Non-pigmented ciliary epithelial cell (primary cell): Measurements from ENCODE around the gene TADA2A.

Experiments used
- DNase-seq: peaks from one replicate; pipeline ENCODE4 v3.0.0-alpha.2; 2010; ENCODE audit warnings: low read depth

The TADA2A gene, protein sequence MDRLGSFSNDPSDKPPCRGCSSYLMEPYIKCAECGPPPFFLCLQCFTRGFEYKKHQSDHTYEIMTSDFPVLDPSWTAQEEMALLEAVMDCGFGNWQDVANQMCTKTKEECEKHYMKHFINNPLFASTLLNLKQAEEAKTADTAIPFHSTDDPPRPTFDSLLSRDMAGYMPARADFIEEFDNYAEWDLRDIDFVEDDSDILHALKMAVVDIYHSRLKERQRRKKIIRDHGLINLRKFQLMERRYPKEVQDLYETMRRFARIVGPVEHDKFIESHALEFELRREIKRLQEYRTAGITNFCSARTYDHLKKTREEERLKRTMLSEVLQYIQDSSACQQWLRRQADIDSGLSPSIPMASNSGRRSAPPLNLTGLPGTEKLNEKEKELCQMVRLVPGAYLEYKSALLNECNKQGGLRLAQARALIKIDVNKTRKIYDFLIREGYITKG

DNA sequence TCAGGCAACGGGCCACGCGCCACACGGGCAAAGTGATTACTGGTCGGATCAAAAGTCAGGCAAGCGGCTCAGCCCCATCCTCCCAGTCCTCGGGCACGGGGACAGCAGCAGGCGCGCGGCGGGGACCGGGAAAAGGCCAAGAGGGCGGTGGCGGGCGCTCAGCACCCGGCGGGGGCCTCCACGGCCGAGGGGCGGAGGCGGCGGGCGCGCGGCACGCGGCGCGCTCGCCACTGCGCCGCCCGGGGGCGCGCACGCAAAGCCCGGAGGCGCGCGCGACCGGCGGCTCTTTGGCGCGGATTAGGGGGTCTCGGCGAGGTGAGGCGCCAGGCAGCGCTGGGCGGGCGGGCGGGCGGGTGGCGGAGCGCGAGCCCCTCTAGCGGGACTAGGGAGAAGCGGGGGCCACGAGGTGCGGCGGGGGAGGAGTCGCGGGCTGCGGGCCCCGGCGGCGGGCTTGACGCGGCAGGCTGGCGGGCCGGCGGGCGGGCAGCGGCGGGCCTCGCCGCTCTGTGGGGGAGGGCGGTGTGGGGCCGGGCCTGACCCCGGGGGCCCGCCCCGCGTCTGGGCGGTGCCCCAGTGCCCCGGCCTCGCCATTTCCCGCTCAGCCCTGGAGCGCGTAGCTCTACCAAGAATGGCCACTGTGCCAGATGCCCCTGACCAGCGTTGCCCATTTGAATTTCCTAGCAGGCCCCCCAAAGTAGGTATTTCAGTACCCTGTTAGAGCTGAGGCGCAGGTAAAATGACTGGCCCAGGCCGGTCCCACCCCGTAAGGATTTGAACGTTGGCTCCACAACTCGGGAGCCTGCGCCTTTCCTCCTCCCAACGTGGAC lies at the start of gene TADA2A, which contains the start of gene ACACA:
Gene TADA2A (plus strand): TSS at position 252 of the 827 bp plus-strand sequence. CDS start 4,480 bp downstream, outside the sequence.
Gene ACACA (minus strand): TSS at position 202 of the 827 bp plus-strand sequence. CDS start 537 bp downstream, outside the sequence.
- DNase-seq, result no peak

DNA sequence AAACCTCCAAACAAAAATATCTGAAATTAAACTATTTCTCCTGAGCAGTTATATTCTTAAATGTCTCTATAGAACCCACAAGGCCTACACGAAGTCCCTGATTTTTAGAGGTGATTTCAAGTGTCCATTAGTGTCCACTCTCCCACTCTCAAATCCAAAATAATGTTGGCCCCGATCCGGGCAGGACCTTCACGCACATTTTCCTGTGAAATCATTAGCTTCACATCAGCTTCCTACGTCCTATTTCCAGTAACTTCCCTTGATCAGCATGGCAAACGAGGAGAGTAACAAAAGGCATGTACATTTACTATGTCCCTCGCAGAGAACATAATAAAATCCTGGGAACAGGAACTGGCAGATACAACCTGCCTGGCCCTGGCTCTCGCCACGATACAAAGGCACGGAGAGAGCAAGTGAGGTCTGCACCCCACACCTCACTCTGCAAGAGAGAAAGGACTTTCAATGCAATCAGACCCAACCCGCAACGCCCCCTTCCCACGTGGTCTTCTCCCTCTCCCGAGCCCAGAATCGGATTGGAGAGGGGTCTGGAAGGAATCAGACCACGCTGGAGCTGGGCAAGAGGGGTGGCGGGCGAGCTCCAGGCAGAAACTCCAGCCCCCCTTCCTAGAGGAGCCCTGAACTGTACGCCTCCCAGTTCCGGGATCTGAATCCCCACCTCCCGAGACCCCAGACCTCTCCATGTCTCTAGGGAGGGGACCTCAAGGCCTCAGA lies 48.4 kb upstream of the TADA2A start:
- DNase-seq, result peak; percentile 8

DNA sequence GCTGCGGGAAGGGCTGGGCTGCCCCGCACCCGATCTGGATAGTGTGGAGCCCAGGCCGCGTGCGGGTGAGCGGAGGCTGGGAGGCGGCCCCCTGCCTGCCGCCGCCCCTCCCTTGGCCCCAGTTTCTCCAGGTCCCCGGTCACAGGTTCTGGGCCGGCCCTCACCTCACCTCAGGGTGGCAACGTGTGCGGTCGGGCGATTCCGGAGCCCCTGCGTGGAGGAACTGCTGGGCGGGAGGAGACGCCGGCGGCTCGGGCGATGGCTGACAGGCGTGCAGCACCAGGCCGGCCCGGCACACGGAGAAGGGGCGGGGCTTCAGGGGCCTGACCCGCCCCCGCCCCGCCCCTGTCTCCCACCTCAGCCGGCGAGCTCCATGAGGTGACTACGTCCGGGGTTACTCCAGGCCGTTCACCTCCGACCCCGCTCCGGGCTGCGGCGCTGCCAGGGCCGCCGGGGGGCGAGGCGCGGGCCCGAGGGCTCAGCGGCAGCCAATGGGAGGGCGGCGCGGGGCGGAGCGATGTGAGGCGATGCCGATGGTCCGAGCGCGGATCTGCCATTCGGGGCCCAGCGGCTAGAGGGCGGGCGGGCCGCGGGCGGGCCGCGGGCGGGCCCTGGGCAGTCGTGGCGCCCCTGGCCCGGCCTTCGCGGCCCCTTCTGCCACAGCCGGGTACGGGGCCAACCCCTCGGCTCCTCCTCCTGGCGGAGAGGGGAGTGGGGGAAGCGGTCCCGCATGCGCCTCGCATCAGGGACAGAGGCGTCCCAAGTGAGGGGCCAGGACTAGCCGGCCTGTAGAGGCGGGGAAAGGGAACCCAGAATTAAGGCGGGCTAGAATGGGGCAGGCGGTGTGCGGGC lies 47.6 kb upstream of the TADA2A start:
- DNase-seq, result peak; percentile 26

DNA sequence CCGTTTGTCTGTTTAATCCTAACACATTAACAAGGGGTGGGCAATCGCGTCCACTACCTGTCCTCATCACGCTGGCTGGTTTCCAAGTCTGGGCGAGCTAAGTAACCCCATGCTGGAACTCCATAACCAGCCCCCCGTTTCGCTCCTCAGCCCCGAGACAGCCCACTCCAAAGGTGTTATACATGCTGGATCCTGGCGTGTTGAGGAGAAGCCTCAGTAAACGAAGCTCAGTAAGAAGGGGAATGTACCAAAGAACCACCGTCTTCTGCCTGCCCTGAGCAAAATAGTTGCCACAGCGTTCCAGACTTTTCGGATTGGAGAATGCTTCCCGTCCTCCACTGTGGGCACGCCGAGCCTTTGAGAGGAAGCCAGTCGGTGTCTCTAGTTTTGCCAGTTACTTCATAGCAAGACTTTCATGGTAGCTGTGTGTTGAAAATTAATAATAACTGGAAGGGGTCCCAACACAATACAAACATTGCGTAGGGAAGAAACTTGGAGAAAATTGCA lies 47.0 kb upstream of the TADA2A start:
- DNase-seq, result peak; percentile 4

DNA sequence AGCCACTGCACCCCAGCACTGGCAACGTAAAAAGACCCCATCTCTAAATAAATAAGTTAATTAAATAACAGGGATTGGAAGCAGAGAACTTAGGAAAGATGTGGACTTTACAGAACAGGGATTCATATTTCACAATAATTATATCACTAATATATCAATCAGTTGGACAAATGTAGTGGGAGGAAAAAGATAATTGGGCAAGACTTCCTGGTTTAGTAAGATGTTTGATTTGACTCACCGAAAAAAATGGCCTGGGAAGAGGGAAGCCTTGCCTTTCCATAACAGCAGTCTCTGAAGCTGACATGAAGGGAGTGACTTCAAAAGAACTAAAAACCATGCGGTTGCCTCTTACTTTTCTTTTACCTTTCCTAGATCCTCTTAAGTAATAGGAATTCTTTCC lies 46.1 kb upstream of the TADA2A start:
- DNase-seq, result no peak

DNA sequence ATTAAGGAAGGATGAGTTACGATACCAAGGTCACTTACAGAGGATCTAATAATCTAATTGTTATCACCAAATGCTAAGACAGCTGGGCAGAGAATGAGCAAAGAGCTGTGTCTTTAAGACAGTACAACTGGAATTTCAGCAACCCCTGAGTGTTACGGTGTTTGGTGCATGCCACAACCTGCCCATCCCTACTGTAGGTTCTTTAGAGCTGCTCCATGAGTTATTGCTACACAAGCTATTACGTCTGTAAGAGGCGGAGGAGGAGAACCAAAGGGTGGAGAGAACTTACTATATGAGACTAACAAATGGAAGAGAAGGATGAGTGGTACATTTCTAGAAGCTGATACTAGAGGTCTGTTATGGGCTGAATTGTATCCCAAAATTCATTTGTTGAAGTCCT lies 45.1 kb upstream of the TADA2A start:
- DNase-seq, result no peak

DNA sequence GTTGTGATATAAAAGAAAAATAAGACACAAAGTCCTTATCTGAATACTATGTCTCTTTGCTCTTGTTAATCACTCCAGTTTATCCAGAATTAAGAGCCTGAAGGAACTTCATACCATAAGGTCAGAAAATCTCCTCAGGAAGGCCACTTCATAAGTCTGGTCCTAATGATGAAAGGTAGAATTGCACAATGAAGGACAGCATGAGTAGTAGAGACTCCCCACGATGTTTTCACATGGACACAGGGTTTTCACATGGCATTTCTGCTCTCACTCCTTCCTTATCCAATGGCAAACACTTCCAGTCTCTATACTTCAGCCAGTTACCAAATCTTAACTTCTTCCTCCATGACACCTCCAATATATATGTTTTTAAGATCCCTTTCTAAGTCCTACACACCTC lies 41.1 kb upstream of the TADA2A start:
- no peak for DNase-seq

DNA sequence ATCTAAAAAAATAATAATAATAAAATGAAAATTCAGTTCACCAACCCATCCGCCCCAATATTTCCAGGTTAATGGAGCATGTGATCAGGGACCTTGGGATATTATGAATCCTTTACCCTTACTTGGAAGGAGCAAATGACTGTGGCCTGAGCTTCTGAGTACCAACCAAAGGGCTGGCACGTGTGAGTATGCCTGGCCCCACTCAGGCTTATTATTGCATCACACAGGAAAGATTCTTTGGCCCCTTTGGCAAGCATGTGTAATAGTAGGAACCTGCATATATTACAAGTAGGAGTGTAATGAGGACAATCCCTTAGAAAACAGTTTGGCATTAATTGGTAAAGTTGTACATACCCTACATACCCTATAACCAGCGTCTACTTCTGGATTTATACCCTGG lies 38.1 kb upstream of the TADA2A start:
- no peak for DNase-seq

DNA sequence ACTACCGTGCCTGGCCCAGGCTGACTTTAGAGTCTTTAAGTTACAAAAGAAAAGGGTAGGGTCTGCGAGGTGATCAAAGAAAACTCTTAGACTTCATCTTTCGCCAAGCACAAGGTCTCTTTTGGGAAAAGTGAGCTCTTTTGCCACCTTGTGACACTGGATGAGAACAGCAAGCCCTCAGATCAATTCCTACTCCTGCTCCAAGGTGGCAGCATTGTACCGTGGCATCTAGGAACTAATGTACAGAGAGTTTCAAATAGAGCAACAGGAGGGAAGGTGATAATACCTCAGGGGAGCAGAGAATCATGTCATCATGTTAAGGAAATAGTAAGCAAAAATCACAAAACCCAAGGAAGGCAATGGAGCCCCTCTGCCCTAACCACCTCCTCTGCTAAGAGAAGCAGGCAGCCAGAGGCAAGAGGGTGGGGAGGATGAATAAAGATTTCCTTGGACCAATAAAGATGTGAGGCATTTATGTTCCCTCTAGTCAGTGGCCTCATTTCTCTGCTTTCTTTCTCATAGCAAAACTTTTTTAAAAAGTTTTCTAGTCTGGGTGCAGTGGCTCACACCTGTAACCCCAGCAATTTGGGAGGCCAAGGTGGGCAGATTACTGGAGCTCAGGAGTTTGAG lies 33.0 kb upstream of the TADA2A start:
- DNase-seq, result peak; percentile 60

DNA sequence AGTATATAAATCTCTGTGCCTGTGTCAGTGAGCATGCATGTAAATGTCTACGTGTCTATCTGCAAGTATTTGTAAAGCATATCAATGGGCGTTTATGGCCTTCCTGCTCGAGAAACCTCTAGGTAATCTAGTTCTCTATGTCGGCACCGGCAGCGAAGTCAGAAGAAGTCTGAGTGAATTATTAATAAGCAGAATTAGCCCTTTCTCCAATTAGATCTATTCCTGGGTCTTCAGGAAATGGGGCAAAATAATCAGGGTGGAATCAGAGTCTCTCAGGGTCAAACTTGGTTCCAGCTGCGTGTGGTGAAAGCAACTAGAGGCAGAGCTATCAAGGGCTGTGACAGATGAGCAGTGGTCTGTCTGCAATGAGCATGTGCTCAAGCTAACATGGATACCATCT lies 31.0 kb upstream of the TADA2A start, which contains the start of gene C17orf78:
Gene C17orf78 (plus strand): TSS at position 280 of the 400 bp plus-strand sequence. CDS start 108 bp downstream, at position 388.
- DNase-seq, result no peak

DNA sequence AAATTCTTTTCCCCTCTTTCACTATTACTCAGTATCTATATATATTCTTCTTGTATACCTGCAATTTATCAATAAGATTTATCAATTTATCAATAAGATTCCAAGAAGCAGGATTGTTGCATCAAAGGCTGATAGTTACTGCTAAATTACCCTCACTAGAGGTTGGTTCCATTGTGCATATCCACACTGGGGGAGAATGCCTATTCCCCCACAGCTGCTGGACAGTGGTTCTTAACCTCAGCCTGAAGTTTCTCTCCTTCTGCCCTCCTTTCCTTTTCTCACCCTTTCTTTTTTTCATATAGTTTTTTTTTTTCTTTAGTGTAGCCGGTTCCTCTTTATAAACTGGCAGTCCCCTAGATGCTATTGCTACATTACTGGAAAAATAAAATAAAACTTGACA lies 24.6 kb upstream of the TADA2A start:
- no peak for DNase-seq

DNA sequence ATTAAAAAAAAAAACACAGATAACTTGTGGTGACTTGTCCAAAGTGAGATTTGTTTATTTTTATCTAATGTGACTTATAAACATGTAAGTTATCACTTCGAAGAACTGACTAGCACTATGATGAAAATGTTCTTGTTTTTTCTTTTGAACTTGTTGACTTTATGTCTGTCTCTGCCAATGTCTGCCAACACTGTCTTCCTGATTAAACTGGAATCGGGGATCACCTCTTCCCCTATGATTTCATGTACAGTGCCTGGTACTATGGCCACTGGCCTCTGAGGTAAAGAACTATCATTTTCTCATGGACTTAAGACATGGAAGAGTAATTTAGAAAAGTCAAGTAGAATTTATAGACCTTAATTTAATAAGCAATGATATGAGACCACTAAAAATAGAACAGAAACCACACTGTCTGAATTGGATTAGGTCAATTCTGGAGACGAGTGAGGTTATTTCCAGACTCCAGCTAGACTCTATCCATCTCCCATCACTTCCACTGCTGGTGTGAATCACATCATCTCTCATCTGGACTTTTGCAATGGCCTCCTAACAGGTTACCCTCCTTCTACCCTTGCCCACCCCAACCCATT lies 22.0 kb upstream of the TADA2A start:
- DNase-seq, result no peak

DNA sequence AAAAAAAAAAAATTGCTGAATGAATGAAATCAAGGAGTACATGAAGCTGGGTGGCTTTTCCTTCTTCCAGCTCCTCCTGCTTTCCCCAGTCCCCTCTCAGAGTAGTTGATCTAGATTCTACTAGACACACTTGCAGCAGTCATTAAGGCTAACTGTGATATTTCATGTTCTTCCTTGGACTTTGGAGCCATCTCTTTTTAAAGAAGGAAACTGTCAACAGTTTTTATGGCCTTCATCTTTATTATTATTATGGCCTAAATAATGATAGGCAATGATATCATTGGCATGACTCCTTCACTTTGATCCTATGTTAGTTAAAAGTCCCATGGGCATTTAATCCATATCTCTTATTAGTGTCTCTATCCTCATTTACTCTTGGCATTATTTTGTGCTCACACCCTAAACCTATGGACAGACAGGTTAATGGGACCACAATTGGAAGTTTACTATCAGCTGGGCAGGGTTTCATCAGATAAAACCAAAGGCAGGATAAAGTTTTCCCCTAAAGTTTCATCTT lies 21.2 kb upstream of the TADA2A start:
- no peak for DNase-seq

DNA sequence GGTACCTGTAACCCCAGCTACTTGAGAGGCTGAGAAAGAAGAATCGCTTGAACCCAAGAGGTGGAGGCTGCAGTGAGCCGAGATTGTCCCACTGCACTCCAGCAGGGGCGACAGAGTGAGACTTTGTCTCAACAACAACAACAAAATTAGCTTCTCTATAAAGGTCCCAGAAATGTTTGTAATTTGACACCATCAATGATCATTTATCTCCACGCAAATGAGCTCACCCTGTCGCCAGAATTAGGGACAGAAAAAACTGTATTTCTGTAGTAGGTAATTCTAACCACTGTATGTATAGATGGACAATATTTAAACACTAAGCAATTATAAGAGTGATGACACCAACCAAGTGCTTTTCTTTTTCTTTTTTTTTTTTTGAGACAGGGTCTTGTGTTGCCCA lies 20.2 kb upstream of the TADA2A start:
- no peak for DNase-seq

DNA sequence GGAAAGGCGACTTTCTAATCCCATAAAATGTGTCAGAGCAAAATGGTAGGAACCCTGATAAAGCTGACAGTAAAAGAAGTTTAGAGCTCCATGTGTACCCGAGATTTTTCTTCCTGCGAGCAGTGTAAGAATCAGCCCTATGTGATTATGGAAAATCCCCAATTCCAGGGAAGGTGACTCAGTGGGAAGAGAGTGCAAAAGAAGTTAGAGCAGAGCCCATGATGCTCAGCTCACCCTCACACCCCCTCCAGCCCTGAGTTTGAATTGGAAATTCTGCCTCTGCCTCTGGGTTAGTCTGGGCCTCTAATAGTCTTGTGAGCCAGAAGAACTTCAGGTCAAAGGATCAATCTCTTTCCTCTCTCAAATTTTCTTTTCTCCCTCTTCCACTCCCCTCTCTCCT lies 18.4 kb upstream of the TADA2A start:
- DNase-seq, result no peak

DNA sequence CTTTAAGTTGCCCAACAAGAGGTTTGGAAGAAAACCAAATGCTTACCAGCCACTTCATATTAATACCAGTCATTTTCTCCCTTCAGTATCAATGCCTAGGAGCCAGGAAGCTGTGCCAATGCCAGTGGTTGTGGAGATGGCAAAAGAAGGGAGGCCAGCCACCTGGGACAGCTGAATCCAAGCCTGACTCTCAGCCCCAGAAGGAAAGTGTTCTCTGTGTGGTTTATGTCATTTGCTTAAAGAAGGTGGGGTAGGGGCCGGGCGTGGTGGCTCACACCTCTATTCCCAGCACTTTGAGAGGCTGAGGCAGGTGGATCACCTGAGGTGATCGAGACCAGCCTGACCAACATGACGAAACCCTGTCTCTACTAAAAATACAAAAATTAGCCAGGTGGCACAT lies 17.5 kb upstream of the TADA2A start:
- DNase-seq, result no peak

DNA sequence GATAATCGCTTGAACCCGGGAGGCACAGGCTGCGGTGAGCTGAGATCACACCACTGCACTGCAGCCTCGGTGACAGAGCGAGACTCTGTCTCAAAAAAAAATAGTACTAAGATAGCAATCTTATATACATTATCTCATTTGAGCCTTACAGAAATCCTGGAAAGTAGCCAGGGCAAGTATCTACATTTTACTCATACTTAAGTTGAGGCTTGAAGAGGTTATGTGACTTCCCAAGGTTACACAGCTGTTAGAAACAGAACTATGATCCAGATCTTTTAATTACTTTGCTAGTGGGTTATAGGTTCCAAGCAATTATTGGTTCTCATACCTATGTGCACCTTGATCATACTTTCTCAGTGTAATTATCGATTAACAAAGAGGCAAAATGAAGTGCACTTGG lies 15.5 kb upstream of the TADA2A start:
- no peak for DNase-seq

DNA sequence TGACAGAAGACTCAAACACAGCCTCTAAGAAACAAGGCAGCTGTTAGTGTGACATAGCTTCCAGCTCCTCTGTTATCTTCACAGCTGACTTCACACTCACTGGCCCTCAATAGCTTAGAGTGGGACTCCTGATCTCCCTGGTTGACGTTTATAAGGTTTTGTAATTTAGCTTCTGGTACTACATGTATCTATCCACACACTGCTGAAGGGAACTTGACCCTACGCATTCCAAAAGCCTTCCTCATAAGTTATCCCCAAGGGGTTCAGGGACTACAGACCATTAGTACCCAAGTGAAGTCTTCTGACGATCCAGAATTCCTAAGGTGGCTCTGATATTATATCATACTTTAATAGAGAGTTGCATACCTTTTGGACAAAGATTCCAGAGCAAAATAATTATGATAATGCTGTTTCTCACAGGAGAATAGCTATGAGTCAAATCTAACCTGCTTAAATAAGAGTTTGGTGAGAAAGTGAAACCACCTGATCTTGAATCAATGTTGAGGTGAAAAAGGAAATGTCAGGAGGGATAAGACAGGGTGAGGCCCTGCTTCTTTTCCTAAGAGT lies 14.6 kb upstream of the TADA2A start:
- DNase-seq, result peak; percentile 77

DNA sequence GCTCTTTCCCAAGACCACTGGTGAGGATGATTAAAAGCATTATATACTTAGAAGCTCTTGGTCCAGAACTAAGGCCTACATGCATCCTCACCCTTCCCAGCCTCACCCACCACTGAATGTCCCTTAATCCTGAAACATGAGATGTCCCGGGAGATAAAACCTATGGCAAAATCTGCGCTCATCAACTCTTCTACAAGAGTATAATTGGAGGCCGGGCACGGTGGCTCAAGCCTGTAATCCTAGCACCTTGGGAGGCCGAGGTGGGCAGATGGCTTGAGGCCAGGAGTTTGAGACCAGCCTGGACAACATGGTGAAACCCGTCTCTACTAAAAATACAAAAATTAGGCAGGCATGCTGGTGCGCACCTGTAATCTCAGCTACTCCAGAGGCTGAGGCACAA lies 13.3 kb upstream of the TADA2A start:
- DNase-seq, result no peak
